Measurements from ENCODE around the gene DAG1. TPM values are rescaled to one million over a fixed set of nuclear protein-coding genes. Genes with fewer than 3 reads are reported as not detected.

DAG1 gene
- total RNA-seq, 4 donors from 2014 or later = 11.6 to 79.2 (median 62.6) TPM

DNA sequence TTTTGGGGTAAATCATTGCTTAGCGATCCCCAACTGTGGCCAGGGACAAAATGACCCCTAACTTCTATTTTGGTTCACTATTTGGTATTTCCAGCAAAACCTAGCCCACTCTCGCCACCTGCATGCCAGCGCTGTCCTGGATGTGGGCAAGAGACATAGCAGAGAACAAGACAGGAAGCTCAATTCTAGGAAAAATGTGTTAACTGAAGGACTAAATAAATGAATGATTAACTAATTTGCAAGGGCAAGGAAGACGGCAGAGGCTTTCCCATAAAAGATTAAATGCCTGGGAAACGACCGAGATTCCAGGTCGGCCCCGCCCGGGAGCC lies 41.4 kb upstream of the DAG1 start:
- Histone ChIP-seq H3K9me3 (no peaks in the 10 kb centered on the region), H3K27ac (peak overlapping the region; percentile 81 to 92 (median 88)), H3K4me3 (peak overlapping the region; percentile 53 to 67 (median 62)), H3K36me3 (peaks cover 0 to 17% (median 0%) of the 10 kb centered on the region in 3 donors), H3K4me1 (peaks cover 0 to 13% (median 0%) of the 10 kb centered on the region in 4 donors), H3K27me3 (no peaks in the 10 kb centered on the region)
- TF ChIP-seq, protein P1, sequence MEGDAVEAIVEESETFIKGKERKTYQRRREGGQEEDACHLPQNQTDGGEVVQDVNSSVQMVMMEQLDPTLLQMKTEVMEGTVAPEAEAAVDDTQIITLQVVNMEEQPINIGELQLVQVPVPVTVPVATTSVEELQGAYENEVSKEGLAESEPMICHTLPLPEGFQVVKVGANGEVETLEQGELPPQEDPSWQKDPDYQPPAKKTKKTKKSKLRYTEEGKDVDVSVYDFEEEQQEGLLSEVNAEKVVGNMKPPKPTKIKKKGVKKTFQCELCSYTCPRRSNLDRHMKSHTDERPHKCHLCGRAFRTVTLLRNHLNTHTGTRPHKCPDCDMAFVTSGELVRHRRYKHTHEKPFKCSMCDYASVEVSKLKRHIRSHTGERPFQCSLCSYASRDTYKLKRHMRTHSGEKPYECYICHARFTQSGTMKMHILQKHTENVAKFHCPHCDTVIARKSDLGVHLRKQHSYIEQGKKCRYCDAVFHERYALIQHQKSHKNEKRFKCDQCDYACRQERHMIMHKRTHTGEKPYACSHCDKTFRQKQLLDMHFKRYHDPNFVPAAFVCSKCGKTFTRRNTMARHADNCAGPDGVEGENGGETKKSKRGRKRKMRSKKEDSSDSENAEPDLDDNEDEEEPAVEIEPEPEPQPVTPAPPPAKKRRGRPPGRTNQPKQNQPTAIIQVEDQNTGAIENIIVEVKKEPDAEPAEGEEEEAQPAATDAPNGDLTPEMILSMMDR (IDR thresholded peaks at IDR 0.05) = peak in 1 of 6 experiments; percentile 7
- no peak for TF ChIP-seq POLR2A (IDR thresholded peaks at IDR 0.05)
- peak in 1 of 3 donors; percentile 31 for DNase-seq

GRCh38 chr3:49434731-49435130 lies 35.3 kb upstream of the DAG1 start:
- no peak for TF ChIP-seq POLR2A (IDR thresholded peaks at IDR 0.05)
- TF ChIP-seq, protein P1 (IDR thresholded peaks at IDR 0.05) = no peak
- no peak for DNase-seq
- no peak overlapping the region for H3K27ac ChIP-seq
- no peaks in the 10 kb centered on the region for H3K36me3 ChIP-seq
- H3K27me3 ChIP-seq = no peaks in the 10 kb centered on the region
- H3K9me3 ChIP-seq = no peaks in the 10 kb centered on the region
- peaks cover 0 to 3% (median 0%) of the 10 kb centered on the region in 4 donors for H3K4me1 ChIP-seq
- H3K4me3 ChIP-seq = no peak overlapping the region

GRCh38 chr3:49445391-49445790 lies 24.7 kb upstream of the DAG1 start:
- no peak for TF ChIP-seq POLR2A (IDR thresholded peaks at IDR 0.05)
- H3K27ac ChIP-seq = no peak overlapping the region

DNA sequence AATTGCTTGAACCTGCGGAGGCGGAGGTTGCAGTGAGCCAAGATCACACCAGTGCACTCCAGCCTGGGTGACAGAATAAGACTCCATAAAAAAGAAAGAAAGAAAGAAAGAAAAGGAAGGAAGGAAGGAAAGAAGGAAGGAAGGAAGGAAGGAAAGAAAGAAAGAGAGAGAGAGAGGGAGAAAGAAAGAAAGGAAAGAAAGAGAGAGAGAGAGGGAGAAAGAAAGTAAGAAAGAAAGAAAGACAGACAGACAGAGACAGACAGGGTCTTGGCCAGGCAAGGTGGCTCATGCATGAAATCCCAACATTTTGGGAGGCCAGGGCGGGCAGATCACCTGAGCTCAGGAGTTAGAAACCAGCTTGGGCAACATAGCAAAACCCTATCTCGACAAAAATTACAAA lies 16.4 kb upstream of the DAG1 start:
- DNase-seq = no peak
- H3K4me1 ChIP-seq = no peaks in the 10 kb centered on the region
- H3K9me3 ChIP-seq = no peaks in the 10 kb centered on the region
- H3K36me3 ChIP-seq = no peaks in the 10 kb centered on the region
- no peaks in the 10 kb centered on the region for H3K27me3 ChIP-seq
- no peak overlapping the region for H3K27ac ChIP-seq
- TF ChIP-seq POLR2A (IDR thresholded peaks at IDR 0.05) = no peak
- TF ChIP-seq, protein P1 (IDR thresholded peaks at IDR 0.05) = no peak
- no peak overlapping the region for H3K4me3 ChIP-seq

More at GRCh38 chr3:49445391-49445790, 24.7 kb upstream of the DAG1 start:
- no peaks in the 10 kb centered on the region for H3K36me3 ChIP-seq
- H3K4me3 ChIP-seq = no peak overlapping the region
- peaks cover 0 to 6% (median 0%) of the 10 kb centered on the region in 4 donors for H3K4me1 ChIP-seq
- no peaks in the 10 kb centered on the region for H3K9me3 ChIP-seq
- DNase-seq = no peak
- no peaks in the 10 kb centered on the region for H3K27me3 ChIP-seq

DNA sequence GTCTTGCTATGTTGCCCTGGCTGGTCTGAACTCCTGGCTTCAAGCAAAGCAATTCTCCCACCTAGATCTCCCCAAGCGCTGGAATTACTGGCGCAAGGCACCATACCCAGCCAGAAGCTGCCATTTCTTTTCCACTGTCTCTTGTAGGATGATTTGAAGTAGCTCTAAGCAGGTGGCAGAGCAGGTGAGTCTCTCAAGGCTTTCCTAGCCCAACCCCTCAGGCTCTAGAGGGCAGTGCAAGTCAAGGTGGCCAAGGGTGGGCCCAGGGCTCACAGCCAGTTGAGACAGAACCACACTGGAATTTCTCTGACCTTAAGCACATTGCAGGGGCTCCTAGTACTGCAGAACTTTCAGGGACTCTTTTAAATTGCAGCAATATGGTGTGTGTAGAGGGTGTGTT lies 15.6 kb upstream of the DAG1 start:
- Histone ChIP-seq H3K36me3 (no peaks in the 10 kb centered on the region), H3K4me1 (no peaks in the 10 kb centered on the region), H3K27me3 (no peaks in the 10 kb centered on the region), H3K27ac (no peak overlapping the region), H3K4me3 (no peak overlapping the region), H3K9me3 (no peaks in the 10 kb centered on the region)
- TF ChIP-seq POLR2A (IDR thresholded peaks at IDR 0.05) = no peak
- TF ChIP-seq, protein P1 (IDR thresholded peaks at IDR 0.05) = peak in 4 of 6 experiments; percentile 4 to 26 (median 17)
- DNase-seq = no peak

GRCh38 chr3:49454898-49455681 lies 15.0 kb upstream of the DAG1 start:
- TF ChIP-seq, protein P1 (IDR thresholded peaks at IDR 0.05) = no peak
- no peak for TF ChIP-seq POLR2A (IDR thresholded peaks at IDR 0.05)
- DNase-seq = no peak
- Histone ChIP-seq H3K27me3 (no peaks in the 10 kb centered on the region), H3K4me3 (no peak overlapping the region), H3K27ac (no peak overlapping the region), H3K36me3 (no peaks in the 10 kb centered on the region), H3K9me3 (no peaks in the 10 kb centered on the region), H3K4me1 (no peaks in the 10 kb centered on the region)
